HG02840 (cell line): ENCODE measurements around the gene FBXL13.

Experiments used
- ATAC-seq: cut with Tn5 transposase; IDR thresholded peaks from one replicate; pipeline ENCODE4 v1.9.1; 2021; ENCODE audit warnings: mild to moderate bottlenecking, moderate library complexity, moderate number of reproducible peaks; ENCODE audit not compliant: unreplicated experiment, low FRiP score

The FBXL13 gene

DNA sequence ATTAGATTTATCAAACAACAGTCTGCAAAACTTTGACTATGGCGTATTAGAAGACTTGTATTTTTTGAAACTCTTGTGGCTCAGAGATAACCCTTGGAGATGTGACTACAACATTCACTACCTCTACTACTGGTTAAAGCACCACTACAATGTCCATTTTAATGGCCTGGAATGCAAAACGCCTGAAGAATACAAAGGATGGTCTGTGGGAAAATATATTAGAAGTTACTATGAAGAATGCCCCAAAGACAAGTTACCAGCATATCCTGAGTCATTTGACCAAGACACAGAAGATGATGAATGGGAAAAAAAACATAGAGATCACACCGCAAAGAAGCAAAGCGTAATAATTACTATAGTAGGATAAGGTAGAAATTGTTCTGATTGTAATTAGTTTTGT, 130.4 kb downstream of the FBXL13 start:
- no peak for ATAC-seq

GRCh38 chr7:102943423-102944169, 131.0 kb downstream of the FBXL13 start:
- ATAC-seq: no peak

DNA sequence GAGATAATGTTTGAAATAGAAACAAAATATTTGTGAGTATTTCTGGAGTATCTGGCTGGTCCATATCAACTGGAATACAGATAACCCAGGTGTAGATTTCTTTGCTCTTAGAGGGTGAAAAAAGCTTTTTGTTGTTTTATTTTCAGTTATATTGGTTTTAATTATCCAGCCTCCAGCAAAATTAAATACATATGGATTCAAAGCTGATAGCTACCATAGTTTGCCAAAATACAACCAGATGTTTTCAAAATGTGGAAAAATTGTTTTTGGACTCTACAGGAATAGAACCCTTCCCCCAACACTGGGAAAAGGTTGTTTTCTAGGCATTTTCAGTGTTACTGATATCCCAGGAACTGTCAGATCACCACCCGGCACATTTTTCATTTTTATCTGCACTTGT, 131.7 kb downstream of the FBXL13 start:
- no peak for ATAC-seq

DNA sequence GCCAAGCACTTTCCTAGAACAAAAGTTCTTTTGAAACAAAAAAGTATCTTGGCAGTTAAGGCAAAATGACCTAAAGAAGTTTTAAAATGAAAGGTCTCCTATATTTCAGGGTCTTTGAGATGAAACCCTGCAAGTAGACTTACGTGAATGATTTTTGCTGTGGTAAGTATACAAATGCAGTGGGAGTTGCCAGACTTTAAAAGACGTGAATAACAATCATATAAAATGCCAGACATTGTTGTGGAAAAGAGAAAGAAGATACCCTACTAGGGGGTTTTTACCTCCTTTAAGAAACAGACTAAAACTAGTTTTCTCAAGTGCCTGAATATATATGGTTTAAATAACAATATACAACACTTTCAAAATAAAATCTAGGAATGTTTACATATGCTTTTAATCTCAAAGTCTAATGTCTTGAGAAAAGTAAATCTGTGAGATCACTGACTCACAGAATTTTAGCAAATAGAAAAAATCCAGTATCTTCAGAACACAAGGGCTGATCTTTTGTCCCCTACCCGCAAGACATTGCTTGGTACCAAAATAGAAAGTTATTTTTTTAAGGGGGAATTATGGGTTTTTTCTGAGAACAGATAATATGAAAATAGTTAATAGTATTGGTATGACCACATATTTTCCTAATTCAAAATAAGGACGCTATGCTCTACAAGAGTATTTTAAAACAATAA, 132.3 kb downstream of the FBXL13 start:
- ATAC-seq: no peak

DNA sequence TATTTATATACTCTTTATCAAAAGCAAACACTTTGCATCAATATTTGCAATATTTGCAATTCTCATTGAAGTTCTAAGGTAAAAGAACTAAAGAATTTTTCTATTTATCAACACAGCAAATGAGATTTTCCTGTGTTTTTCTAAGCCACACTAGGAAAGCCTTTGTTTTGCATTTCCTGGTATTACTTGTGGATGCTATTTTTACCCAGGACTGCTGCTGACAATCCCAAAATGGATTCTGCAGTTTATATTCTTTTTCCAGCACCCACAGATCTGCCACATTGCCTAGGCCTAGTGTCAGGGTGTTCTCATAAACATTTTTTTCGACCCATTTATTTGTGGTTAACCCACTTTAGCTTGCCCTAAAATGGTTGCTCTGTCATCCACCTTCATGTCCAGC, 135.9 kb downstream of the FBXL13 start:
- no peak for ATAC-seq

- no peak for ATAC-seq
Measured at GRCh38 chr7:102935450-102936115, 139.0 kb downstream of the FBXL13 start.

- ATAC-seq: no peak
Measured at GRCh38 chr7:102934701-102935100, 139.9 kb downstream of the FBXL13 start.

DNA sequence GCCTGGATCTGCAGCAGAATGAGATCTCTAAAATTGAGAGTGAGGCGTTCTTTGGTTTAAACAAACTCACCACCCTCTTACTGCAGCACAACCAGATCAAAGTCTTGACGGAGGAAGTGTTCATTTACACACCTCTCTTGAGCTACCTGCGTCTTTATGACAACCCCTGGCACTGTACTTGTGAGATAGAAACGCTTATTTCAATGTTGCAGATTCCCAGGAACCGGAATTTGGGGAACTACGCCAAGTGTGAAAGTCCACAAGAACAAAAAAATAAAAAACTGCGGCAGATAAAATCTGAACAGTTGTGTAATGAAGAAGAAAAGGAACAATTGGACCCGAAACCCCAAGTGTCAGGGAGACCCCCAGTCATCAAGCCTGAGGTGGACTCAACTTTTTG, 140.4 kb downstream of the FBXL13 start:
- no peak for ATAC-seq

GRCh38 chr7:102933763-102934162, 140.8 kb downstream of the FBXL13 start:
- ATAC-seq: no peak

DNA sequence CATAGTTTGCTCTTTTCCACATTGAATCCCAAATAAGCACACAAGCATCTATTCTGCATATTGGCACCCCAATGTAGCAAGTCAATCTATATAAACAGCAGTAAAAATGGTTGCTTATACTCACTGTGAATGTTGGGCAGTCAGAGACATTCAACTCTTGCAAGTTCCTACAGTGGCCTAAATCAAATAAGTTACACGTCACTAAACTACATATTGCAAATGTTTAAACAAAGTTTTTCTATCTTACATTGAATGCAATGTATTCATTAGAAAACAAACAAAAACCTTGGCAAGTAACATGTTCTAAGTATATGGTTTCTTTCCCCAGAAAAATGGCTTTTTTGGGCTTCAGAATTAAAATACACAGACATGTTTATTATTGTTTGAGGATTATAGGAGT, 142.8 kb downstream of the FBXL13 start:
- no peak for ATAC-seq

- ATAC-seq: no peak
Measured at GRCh38 chr7:102927312-102927933, 147.2 kb downstream of the FBXL13 start.

GRCh38 chr7:102926783-102927140, 147.8 kb downstream of the FBXL13 start:
- no peak for ATAC-seq

- ATAC-seq: no peak
Measured at GRCh38 chr7:102925976-102926782, 148.4 kb downstream of the FBXL13 start.

DNA sequence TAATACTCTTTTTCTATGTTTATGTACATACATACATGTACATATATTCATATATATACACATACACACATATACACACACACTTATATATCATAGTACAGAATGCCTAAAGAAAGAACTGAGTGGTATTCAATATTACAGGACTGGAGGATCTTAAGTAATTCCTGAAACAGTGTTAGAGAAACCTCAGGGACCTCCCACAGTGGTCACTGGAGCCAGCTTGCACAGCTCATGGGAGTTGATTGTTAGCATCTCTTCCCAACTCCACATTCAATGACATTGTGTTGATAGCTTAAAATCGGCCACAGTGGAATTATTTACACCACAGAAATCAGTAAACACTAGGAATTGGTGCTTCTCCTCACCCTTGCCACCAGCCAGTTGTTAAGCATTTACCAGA, 155.8 kb downstream of the FBXL13 start:
- ATAC-seq: no peak

GRCh38 chr7:102917436-102918353, 156.9 kb downstream of the FBXL13 start:
- no peak for ATAC-seq

- ATAC-seq: no peak
Measured at GRCh38 chr7:102916881-102917280, 157.7 kb downstream of the FBXL13 start.

- ATAC-seq: no peak
Measured at GRCh38 chr7:102916426-102916825, 158.2 kb downstream of the FBXL13 start.

- ATAC-seq: no peak
Measured at GRCh38 chr7:102914585-102914984, 160.0 kb downstream of the FBXL13 start.

DNA sequence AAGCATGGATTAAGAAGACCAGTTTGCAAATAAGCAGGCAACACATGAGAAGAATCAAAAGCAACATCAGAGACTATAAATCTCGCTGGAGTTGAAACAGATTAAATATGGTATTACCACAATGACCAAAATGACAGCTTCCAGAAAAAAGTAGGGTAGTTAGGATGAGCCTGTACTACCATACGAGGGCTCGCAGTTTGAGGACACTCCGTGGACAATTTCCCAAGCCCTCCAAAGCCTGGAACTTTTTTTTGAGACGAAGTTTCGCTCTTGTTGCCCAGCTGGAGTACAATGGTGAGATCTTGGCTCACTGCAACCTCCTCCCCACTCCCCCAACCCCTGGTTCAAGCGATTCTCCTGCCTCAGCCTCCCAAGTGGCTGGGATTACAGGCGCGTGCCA, 160.8 kb downstream of the FBXL13 start:
- no peak for ATAC-seq
